ENCODE measurements around the gene PPP1R13B.

The PPP1R13B gene

DNA sequence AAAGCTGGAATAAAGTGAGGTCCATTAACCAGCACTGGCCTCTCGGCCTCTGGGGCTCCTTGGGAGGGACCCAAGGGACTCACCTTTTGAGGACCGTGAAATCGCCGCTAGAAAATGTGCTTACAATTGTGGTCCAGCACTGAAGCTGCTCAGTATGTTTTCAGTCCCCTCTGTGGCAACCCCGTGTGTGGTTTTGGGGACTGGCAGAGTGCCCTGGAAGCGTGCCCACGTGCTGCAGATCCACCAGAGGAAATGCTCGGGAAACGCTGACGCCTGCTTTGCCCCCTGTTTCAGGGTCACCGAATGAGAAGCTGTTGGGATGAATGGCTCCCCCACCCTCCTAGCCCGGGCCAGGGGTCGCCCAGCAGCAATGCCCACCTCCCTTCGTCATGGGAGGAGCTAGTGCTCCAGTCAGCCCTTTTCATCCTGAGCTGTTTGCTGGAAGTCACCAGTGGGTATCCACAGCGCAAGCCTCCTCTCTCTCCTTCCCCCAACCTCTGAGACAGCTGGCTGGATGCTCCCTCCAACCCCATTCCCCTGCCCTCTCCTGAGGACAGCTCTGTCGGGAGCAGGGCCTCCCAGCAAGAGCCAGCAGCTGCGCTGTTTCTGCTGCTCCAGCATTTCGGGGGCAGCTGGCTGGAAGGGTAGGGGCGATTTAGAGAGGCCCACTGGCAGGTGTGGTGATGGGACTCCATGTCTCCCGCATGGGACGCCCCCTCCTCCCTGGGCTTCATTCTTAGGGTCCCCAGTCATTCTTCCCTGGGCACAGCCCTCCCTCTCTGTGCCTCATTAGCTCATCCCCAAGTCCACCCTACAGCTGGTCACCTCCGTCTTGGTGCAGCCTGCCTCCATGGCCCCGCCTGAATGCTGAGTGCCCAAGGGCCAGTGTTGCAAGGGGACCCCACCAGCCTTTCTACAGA is 33.2 kb upstream of the PPP1R13B start:
- no peak for DNase-seq (ENCODE audit: low read depth)

DNA sequence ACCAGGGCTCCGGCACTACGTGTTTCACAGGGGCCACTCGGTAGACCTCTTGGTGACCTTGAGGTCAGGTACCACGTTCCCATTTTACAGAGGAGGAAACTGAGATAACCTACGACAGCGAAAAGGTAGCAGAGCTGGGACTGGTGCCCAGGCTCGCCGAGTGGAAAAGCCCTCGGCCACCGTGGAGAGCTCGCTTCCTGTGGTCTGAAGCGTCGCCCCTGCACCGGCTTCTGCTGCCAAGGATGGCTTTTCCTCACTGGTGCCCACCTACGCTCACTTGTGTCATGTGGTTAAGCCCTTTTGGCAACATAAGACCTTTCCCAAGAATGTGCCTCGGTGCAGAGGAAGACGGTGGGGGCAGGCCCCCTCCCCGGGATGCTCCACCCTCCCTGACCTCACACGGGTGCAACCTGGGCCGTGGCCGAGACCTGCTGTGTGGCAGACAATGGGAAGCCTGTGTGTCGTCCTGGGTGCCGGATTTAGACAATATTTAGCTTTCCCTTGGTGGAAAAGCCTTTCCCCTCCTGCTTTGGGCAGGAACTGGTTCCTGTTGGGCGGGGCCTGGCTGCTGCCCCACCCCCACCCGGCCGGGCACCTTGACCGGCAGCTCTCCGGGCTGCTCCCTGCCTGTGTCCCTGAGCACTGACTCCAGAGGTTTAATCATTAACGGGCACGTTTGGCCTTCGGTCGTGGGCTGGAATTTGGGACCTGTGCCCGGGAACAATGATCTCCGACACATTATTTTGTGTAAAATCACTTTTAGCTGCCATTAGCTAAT is 32.4 kb upstream of the PPP1R13B start:
- DNase-seq (ENCODE audit: low read depth): no peak

DNA sequence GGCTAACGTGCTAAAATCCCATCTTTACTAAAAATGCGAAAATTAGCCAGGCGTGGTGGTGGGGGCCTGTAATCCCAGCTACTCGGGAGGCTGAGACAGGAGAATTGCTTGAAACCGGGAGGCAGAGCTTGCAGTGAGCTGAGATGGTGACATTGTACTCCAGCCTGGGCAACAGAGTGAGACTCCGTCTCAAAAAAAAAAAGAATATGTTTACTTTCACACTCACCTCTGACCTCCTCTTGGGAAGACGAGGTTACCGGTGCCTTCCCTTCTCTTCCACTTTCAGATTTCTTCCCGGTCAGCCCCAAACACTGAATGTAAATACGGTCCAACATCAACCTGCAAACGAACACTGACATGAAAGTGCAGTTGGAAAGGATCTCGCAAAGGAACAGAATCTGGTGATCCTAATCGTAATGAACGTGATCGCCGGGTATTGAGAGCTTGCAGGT is 31.8 kb upstream of the PPP1R13B start:
- DNase-seq (ENCODE audit: low read depth): no peak

DNA sequence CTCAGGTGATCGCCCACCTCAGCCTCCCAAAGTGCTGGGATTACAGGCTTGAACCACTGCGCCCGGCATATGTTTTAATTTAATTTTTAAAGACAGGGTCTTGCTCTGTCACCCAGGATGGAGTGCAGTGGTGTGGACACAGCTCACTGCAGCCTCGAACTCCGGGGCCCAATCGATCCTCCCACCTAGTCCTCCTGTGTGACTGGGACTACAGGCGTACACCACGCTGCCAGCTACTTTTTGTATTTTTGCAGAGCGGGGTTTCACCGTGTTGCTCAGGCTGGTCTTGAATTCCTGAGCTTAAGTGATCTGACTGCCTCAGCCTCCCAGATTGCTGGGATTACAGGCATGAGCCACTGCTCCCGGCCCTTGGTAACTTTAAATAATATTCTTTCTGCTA is 30.8 kb upstream of the PPP1R13B start:
- DNase-seq (ENCODE audit: low read depth): no peak

DNA sequence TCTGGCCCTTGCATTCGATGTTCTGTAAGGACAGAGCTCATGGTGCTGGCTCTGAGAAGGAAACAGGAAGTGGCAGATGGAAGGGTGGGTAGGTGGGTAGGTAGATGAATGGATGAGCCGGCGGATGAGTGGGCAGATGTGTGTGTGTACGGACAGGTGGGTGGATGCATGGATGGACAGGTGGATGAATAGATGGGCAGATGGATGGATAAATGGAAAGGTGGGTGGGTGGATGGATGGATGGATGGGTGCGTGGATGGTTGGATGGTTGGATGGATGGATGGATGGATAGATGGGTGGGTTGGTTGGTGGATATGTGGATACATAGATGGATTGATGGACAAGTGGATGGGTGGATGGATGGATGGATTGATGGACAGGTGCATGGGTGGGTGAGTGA is 27.6 kb upstream of the PPP1R13B start:
- no peak for DNase-seq (ENCODE audit: low read depth)

DNA sequence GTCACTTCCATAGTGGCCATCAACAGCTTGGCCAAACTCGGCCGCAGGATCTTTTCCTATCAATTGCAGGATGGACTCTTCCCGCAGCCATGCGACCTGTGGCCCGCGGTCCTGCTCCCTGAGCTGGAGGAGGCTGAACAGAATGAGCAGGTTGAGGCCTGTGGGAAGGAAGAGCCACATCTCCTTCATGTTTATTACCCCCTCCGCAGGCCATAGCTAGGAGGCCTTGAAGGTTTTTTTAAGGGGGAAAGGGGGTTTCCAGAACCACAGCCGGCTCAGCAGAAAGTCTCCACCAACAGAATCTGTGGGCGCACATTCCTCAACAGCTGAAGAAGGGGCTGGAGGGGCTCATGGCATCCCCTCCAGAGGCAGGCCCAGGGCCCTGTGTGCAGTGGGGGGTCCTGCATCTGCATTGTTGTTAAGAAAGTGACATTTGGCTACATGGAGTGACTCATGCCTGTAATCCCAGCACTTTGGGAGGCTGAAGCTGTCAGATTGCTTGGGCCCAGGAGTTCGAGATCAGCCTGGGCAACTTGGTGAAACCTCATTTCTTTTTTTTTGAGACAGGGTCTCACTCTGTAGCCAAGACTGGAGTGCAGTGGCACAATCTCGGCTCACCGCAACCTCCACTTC is 25.2 kb upstream of the PPP1R13B start:
- no peak for DNase-seq (ENCODE audit: low read depth)

DNA sequence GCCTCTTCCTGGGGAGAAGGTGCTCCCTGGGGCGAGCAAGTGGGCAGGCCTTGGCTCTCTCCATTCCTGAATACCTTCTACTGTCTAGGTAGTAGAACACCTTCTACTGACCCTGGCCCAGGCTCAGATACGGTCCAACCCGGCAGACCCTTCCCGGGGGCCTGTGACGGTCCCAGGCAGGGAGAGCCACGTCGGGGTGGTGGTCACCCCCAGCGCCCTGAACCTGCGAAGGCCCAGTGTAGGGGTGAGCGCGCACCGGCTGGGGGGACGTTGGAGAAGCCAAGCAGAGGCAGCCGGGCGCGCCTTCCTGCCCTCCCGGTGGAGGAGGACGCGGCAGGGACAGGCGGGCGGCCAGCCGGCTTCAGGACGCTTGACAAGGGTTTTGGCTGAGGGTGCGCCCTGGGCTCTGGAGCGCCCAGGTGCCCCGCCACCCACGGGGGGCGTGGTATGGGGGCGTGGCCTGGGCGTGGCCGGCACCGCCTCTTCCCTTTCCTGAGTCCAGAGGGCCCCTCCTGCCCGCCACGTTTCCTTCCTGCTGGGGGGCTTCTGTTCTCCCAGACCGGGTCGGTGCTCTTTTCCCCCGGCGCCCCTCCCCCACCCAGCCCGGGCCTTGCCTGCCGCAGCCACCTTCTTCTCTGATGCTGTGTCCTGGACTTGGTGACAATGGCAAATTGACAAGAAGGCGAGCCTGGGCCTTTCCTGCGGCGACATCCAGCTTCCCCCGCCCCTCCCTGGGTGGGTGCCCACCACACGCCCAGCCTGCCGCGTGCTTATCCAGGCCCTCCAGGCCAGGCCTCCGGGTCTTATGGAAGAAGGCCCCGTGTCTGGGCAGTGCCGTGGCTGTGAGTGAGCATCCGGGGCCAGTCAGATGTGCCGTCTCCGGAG is 24.5 kb upstream of the PPP1R13B start:
- peak; percentile 62 for DNase-seq (ENCODE audit: low read depth)

DNA sequence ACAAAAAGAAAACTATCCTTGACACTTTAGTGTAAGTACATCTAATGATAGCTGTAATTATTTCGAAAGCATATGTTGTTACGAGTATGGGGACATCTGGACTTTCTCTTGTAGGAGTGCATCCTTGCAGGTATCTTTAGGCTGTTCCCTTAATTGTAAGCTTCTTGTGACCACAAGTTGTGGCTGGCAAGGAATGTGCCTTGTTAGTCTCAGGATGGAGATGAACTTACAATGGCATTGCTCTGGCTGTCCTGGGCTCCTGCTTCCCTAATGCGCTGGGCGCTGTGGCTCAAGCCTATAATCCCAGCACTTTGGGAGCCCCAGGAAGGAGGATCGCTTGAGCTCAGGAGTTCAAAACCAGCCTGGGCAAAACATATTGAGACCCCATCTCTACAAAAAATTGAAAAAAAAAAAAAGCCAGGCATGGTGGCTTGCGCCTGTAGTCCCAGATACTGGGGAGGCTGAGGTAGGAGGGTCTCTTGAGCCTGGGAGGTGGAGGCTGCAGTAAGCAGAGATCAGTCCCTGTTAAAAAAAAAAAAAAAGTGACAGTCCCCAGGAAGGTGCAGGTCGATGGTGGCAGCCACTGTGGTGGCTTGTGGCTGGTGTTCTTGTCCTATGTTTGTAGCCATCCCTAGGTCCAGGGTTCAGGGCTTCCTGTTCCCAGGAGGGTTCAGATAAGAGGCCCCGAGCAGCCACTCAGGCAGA is 23.7 kb upstream of the PPP1R13B start:
- DNase-seq (ENCODE audit: low read depth): no peak

DNA sequence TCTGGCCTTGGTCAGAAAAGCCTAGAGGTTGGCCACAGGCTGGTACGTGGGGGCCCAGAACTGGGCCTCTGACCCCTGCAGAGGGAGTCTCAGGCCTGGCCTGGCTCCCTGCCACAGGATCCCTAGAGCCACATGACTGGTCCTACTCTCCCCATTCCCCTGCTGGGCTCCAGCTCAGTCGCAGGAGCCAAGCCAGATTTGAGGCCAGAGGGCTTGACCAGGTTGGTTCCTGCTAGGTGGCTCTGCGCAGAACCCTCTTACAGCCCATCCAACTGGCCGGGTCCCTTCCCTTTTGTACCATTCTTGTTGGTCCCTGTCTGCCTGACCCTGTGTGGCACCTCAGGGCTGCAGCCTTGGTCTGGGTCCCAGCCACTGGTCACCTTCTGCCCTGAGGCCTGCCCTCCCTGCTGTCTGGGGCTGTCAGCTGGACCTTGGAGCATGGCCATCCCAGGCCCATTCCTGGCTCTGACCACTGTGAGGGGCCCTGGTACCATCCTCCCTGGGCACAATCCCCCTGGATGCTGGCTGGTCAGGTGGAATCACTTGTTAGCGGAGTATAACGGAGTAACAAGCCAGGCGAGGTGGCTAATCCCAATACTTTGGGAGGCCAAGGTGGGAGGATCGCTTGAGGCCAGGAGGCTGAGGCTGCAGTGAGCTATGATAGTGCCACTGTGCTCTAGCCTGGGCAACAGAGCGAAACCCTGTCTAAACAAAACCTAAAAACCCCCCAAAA is 22.9 kb upstream of the PPP1R13B start:
- DNase-seq (ENCODE audit: low read depth): no peak

DNA sequence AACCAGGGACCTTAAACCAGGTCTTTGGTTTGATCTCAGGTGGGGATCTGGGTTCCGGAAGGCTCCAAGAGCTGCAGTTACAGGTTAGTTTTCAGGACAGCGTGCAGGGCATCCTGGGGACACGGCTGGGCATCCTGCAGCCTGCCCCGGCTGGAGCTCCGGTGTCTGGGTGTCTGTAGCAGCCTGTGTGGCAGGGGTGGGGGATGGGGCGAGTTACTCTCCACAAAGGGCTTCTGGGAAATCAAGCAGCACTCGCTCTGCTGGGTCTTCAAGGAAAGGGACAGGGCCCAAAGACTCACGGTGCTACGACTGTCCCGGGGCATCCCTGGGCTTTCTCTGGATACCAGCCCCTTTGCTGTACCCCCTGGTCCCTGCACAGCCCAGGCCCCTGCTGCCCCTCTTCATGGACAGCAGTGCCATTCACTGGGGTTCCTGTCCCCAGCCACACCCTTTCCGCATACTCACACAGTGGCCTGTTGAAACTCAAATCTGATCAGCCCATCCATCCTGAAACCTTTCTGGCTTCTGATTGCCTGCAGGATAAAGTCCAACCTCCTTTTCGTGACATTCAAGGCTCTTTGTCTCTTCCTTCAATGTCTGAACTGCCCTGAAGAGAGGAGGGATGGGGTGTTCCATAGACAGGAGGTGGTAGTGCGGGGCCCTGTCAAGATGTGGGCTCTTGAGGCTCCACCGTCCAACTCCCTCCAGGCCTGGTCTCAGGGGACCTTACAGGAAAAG is 22.2 kb upstream of the PPP1R13B start:
- DNase-seq (ENCODE audit: low read depth): no peak

DNA sequence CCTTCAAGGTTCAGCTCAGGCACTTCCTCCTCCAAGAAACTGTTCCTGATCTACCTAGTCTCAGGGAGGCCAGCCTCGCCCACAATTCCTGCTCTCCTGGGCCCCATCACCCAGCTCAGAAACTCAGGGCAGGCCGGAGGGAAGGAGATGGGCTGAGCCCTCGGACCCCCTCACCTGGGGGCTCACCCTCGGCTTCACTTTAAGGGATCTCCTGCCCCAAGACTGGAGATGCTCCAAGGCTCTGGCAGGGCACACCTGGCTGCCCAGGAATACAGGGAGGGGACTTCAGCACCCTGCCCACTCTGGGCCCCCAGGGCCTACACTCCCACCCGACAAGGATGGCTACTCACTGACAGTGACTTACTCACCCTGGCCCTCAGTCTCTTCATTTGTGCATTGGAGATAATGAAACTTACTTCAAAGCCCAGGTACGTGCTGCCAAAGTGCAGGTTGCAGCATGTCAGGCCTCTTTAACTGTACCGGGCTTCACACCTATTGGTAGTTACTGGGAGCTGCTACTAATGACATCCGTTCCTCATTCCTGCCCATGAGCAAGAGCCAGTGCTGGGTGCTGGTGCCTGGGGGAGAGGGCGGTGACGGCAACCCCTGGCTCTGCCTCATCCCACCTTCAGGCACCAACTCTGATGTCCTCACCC is 21.0 kb upstream of the PPP1R13B start:
- DNase-seq (ENCODE audit: low read depth): no peak

DNA sequence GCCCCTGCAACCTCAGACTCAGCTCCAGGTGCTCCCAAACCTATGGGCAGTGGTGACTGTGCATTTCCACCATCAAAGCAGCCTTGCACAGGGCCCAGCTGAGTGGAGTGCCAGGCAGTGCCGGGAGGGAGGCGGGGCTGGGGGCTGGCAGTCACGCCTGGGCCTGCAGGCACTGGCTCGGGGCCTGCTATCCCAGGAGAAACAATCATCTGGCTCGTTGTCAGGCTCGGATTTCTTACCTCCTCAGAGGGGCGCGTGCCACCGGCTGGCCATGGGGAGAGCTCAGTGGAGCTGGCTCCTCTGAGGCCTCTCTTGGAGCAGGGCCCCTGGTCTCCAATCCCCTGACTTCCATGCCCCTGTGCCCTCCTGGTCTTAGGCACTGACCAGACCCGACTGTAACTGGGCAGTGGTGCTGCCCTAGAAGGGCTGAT is 20.2 kb upstream of the PPP1R13B start:
- DNase-seq (ENCODE audit: low read depth): no peak

DNA sequence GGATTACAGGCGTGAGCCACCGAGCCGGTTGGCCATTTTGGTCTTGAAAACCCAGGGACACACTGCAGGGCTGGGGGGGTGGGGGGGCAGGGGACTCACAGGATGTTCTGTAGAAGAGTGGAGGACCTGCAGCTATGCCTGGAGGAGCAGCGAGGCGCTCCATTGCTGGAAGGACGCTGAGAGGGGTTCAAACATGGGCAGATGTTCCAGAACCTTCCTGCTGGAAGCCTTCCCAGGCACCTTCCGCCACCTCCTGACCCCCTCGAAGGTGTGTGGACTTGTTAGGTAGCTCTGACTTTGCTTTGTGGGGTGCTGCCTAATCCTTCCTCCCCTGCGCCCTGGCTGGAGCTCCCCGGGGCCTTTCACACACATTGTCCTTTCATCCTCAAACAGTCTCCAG is 19.6 kb upstream of the PPP1R13B start:
- no peak for DNase-seq (ENCODE audit: low read depth)

DNA sequence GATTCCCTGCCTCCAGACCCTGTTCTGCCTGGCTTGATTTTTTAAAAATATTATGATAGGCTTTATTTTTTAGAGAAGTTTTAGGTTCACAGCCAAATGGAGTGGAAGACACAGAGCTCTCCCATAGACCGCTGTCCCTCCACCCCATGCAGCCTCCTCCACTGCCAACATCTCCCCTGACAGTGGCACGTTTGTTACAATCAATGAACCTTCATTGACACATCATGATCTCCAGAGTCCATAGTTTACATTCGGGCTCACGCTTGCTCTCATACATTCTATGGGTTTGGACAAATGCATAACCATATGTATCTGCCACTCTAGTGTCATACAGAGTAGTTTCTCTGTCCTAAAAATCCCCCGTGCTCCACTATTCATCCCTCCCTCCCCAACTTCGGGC is 15.9 kb upstream of the PPP1R13B start:
- DNase-seq (ENCODE audit: low read depth): no peak

DNA sequence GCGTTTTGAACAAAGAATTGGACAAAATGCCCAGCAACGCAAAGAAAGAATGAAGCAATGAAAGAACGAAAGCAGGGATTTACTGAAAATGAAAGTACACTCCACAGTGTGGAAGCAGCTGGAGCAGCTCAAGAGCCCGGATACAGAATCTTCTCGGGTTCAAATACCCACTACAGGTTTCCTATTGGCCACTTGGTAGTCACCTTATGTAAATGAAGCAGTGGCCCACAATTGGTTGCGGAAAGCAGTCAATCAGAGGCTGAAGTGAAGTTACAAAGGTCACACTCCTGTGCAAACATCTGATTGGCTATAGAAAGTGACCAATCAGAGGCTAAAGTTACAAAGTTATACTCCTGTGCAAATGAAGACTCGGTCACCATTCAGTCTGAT is 15.0 kb upstream of the PPP1R13B start:
- no peak for DNase-seq (ENCODE audit: low read depth)

DNA sequence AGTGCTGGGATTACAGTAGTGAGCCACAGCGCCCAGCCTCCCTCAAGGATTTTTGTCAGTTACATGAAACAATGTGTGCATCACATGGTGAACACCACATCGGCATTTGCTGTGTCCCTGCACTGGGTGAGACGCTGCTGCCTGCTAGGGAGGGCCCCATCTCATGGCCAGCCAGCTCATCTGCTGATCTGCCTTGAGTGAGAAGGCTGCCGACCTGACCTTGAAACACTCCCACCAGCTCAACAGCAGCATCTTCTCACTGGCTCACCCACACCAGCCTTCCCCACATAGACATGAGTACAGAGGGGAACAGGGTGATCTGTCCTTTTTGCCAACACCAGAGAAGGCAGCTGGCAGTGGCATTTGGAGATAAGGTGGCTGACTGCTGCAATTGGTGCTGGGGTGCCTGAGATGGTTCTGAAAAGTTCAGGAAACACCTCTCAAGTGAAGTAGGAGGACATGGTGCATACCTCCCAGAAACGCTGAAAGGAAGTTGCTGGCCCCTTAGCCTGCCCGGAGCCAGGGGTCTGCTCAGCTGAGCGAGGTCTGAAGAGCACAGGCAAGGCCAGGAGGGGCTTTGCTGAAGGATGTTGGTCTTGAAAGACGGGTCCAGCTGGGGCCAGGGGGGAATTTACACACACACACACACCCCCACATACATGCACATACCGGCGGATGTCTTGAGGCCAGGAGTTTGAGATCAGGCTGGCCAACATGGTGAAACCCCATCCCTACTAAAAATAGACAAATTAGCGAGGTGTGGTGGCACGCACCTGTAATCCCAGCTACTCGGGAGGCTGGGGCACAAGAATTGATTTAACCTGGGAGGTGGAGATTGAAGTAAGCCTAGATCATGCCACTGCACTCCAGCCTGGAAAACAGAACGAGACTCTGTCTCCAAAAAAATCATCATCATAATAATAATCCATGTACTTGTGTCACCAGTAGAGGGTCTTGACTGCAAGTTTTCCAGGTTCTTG is 14.3 kb upstream of the PPP1R13B start:
- no peak for DNase-seq (ENCODE audit: low read depth)

DNA sequence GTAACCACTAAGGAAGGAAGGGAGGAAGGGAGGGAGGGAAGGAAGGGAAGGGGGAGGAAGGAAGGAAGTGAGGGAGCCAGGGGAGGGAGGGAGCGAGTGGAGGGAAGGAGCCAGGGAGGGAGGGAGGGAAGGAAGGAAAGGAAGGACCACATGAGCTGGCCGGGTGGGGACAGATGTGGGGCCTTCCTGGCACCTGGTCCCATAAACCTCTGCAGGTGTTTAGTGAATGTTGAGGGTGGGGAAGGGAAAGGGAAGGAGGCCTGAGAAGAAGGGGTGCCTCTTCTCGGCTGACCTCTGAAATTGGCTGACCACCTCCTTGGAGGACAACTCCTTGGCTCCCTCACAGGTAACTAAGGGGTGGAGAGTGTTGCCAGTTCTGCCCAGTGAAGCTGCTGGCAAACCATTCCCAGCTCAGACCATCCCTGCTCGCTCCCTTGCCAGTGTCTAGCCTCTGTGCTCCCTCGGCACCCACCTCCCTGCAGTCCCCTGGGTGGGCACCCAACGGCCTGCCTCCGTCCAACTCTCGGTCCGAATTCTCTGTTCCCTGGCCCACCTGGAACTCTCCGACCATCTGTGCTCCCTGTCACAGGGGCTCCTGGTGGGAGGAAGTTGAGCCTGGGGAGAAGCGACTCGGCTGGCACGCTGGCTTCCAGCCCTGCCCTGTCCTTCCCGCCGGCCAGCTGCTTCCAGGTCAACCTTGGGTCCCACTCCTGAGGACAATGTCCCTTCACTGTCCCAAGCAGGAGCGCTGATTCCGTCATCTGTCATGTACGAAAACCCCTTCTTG is 12.2 kb upstream of the PPP1R13B start:
- no peak for DNase-seq (ENCODE audit: low read depth)

Measured in activated T-helper 1 cell treated with Interleukin-2 at 50 U/mL for 16 hours (primary cell).